GM18861 (cell line): ENCODE measurements around the gene RIPK4.
"Not testable (repeated sequence)": the region's sequence is repeated elsewhere in the genome, so short reads cannot be mapped to it uniquely, and the experiment has no call there.

ENCODE experiments used
- ATAC-seq: cut with Tn5 transposase; IDR thresholded peaks from one replicate; pipeline ENCODE4 v1.9.1; 2021; ENCODE audit not compliant: unreplicated experiment

The RIPK4 gene

GRCh38 chr21:41698071-41698470 lies 68.8 kb downstream of the RIPK4 start:
- no peak for ATAC-seq

- no peak for ATAC-seq
Observed at GRCh38 chr21:41695513-41695912, 71.3 kb downstream of the RIPK4 start.

- not testable (repeated sequence) for ATAC-seq
Observed at GRCh38 chr21:41694042-41694441, 72.8 kb downstream of the RIPK4 start.

- no peak for ATAC-seq
Observed at GRCh38 chr21:41692185-41692565, 74.7 kb downstream of the RIPK4 start.

- ATAC-seq: no peak
Observed at GRCh38 chr21:41691205-41692184, 75.4 kb downstream of the RIPK4 start.
